Stimulated activated CD8-positive, alpha-beta memory T cell treated with anti-CD3 and anti-CD28 coated beads, Interleukin-7, amount 100 ng/mL, for 24 hours (primary cell): ENCODE results near the gene ISX.
A peak's percentile ranks its signal among the peaks of the same experiment; 100 is the strongest.
"Not testable (repeated sequence)": the region's sequence is repeated elsewhere in the genome, so short reads cannot be mapped to it uniquely, and the experiment has no call there.

Source experiments
- DNase-seq: peaks from one replicate; pipeline ENCODE4 v3.0.0-alpha.2; 2020; ENCODE audit warnings: low read depth

Gene ISX

DNA sequence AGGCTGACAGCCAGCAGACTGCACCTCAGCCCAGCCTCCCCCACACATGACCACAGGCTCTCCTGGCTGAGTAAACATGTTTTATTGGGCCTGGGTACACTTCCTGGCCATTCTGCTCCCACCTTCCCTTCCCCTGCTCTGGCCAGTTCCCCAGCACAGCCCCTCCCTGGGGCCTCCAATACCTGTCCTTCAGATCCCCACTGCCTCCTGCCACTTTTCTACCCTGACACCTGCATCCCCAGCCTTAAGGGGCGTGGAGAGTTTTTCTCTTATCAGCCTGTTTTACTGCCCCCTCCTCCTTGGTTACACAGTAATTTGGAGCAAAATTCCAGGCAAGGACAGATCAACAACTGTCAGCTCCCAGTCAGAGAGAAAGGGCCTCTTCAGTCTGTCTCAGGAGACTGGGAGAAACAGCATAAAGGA lies at the start of gene ISX:
Gene ISX (plus strand): TSS at position 363 of the 423 bp plus-strand sequence. CDS start 930 bp downstream, outside the sequence.
- no peak for DNase-seq

GRCh38 chr22:35016909-35017308 lies 49.0 kb upstream of the ISX start:
- DNase-seq: no peak

- DNase-seq: no peak
Observed at GRCh38 chr22:35018995-35019394, 47.0 kb upstream of the ISX start.

DNA sequence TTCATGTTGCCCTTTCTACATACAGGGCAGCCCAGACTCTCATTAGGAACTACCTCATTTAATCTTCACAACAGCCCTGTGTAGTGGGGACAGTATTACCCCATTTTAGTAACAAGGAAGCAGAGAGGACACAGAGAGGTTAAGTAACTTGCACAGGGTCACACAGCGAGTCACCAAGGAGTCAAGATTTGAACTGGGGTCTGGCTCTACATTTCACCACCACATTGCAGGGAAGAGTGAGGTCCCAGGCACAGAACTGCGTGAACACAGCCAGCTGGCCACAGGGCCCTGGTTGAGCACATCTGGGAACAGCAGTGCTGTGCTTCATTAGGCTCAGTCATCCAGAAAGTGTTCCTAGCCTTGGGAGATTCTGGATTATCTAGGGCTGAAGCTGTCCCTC lies 45.4 kb upstream of the ISX start:
- DNase-seq: no peak

DNA sequence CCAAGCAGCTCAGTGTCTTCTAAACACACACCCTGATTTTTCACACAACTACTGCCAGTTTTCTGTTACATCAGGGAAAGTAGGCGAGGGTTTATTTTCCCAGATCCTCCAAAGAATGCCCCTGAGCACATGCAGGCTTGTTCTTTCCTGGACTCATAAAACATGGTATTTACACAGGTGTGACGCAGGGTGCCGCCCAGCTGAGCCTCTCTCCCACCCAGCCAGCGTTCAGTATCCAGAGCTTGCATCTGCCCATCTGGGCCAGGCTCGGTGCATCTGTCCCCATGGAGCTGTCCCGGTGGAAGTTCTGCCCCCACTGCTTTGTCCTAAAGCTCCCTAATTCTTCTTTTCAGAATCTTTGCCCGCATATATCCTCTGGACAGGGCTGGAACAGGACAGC lies 44.8 kb upstream of the ISX start:
- no peak for DNase-seq

GRCh38 chr22:35022291-35022690 lies 43.7 kb upstream of the ISX start:
- no peak for DNase-seq

DNA sequence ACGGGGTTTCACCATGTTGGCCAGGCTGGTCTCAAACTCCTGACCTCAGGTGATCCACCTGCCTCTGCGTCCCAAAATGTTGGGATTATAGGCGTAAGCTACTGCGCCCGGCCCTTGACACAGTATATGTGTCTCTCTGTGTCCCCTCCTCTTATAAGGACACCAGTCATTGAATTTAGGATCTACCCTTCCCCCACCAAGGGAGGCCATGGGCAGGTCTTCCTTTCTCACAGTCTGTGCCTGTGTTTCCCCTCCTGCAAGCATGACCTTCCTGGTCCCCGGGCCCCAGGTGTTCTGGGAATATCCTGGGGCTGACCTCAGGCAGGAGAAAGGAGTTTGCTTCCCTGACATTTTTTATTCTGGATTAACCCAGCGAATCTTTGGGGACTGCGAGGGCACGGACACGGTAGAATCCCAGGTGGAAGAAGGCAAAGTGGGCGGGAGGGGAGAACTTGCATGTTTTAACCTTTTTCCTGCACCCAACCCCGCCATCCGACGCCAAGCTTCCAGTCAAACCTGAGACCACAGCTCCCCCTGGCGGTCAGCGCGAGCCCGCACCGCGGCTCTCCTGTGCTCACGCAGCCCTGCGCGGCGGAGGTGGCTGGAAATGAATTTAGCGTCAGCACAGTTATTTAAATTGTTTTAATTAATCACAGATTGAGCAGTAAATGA lies 42.1 kb upstream of the ISX start:
- peak; percentile 51 for DNase-seq

- no peak for DNase-seq
Observed at GRCh38 chr22:35024364-35024692, 41.6 kb upstream of the ISX start.

- DNase-seq: not testable (repeated sequence)
Observed at GRCh38 chr22:35030112-35030511, 35.8 kb upstream of the ISX start.

GRCh38 chr22:35032571-35032970 lies 33.4 kb upstream of the ISX start:
- DNase-seq: no peak

- DNase-seq: no peak
Observed at GRCh38 chr22:35033635-35034296, 32.2 kb upstream of the ISX start.

DNA sequence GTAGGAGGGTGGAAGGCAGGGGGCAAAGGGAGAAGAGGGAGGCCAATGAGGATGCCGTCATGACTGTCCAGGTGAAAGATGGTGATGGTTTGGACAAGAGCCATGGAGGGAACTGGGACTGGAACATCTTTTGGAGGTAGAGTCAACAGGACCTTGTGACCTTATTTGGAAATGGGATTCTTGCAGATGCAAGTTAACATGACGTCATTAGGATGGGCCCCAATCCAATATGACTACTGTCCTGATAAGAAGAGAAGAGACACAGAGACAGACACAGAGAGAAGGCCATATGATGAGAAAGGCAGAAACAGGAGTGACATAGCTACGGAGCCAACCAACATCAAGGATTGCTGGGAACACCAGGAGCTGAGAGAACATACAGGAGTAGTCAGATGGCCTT lies 31.0 kb upstream of the ISX start:
- DNase-seq: no peak

- no peak for DNase-seq
Observed at GRCh38 chr22:35037089-35037488, 28.9 kb upstream of the ISX start.

DNA sequence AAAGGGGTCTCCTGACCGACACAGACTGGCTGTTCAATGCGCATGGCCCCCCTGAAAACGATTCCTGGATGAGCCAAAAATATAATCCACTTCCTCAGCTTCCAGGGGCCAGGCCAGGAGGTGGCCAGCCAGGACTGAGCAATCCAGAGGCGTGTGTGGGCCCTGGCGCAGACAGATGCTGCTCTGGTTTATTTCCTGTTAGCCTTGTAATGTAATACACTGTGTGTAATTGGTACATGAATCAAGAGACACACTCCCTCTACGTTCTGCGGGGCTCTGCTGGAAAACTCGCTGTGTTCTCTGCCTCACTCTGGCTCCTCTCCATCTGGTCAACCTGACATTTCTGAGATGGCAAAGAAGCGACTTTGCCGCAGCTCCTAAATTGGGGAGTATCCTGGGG lies 26.3 kb upstream of the ISX start:
- DNase-seq: no peak

- DNase-seq: no peak
Observed at GRCh38 chr22:35043252-35043933, 22.6 kb upstream of the ISX start.

- no peak for DNase-seq
Observed at GRCh38 chr22:35043934-35044319, 22.0 kb upstream of the ISX start.

- no peak for DNase-seq
Observed at GRCh38 chr22:35044607-35045390, 21.2 kb upstream of the ISX start.

- DNase-seq: no peak
Observed at GRCh38 chr22:35045451-35045850, 20.5 kb upstream of the ISX start.

GRCh38 chr22:35046744-35047462 lies 19.1 kb upstream of the ISX start:
- DNase-seq: no peak

GRCh38 chr22:35050038-35050437 lies 15.9 kb upstream of the ISX start:
- DNase-seq: not testable (repeated sequence)

GRCh38 chr22:35051013-35051535 lies 14.9 kb upstream of the ISX start:
- no peak for DNase-seq

- DNase-seq: no peak
Observed at GRCh38 chr22:35051791-35052190, 14.2 kb upstream of the ISX start.
